ENCODE data around the gene HK1.

Gene HK1

DNA sequence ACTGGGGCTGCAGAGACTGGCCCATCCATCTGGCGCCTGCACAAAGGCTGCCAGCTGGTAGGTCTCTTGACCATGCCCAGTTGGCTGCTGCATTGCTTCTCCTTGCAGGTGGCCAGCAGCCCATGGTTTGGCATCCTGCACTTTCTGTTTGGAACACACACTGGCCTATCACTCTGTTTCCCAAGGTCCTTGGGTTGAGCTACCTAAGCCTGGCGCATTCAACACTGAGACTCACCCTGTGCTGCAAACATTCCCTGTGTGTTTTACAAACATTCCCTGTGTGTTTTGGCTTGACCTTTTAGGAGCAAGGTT lies 83.0 kb downstream of the HK1 start:
- TF ChIP-seq, protein P1, sequence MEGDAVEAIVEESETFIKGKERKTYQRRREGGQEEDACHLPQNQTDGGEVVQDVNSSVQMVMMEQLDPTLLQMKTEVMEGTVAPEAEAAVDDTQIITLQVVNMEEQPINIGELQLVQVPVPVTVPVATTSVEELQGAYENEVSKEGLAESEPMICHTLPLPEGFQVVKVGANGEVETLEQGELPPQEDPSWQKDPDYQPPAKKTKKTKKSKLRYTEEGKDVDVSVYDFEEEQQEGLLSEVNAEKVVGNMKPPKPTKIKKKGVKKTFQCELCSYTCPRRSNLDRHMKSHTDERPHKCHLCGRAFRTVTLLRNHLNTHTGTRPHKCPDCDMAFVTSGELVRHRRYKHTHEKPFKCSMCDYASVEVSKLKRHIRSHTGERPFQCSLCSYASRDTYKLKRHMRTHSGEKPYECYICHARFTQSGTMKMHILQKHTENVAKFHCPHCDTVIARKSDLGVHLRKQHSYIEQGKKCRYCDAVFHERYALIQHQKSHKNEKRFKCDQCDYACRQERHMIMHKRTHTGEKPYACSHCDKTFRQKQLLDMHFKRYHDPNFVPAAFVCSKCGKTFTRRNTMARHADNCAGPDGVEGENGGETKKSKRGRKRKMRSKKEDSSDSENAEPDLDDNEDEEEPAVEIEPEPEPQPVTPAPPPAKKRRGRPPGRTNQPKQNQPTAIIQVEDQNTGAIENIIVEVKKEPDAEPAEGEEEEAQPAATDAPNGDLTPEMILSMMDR (IDR thresholded peaks at IDR 0.05; ENCODE audit: insufficient read depth, low read length, poor library complexity, severe bottlenecking), result no peak
- DNase-seq (ENCODE audit: extremely low read depth, insufficient read length), result no peak
- no peak overlapping the region for H3K4me3 ChIP-seq (replicated peaks; ENCODE audit: low read depth, low read length)
- no peaks in the 10 kb centered on the region for H3K27me3 ChIP-seq (replicated peaks; ENCODE audit: control insufficient read depth, insufficient read depth, low read length)
- H3K36me3 ChIP-seq (ENCODE audit: control insufficient read depth, insufficient read depth, low read length), result peaks cover 13% of the 10 kb centered on the region

DNA sequence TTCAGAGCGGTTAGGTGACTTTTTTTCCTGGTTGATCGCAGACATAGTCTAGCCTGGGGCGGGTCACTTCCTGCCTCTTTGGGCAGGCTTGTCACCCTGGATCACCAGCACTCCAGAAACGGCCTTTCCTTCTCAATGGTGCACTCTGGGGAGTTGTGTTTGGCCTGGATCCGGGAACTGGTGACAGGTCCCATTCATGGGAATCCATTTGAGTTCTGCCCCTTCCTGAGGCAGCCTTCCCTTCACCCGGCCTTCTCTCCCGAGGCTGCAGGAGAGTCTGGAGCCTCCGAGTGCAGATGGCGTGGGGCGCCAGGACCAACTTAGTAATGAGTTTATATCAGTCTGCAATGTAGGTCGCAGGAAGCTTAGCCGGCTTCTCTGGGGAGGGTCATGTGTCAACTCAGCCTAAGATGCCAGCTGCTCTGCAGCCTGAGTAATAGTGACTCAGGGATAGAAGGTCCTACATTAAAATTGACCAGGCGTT lies 84.2 kb downstream of the HK1 start:
- DNase-seq (ENCODE audit: extremely low read depth, insufficient read length), result no peak
- TF ChIP-seq, protein P1 (IDR thresholded peaks at IDR 0.05; ENCODE audit: insufficient read depth, low read length, poor library complexity, severe bottlenecking), result no peak
- Histone ChIP-seq H3K27me3 (replicated peaks; ENCODE audit: control insufficient read depth, insufficient read depth, low read length) (no peaks in the 10 kb centered on the region), H3K36me3 (ENCODE audit: control insufficient read depth, insufficient read depth, low read length) (peaks cover 21% of the 10 kb centered on the region), H3K4me3 (replicated peaks; ENCODE audit: low read depth, low read length) (no peak overlapping the region)

DNA sequence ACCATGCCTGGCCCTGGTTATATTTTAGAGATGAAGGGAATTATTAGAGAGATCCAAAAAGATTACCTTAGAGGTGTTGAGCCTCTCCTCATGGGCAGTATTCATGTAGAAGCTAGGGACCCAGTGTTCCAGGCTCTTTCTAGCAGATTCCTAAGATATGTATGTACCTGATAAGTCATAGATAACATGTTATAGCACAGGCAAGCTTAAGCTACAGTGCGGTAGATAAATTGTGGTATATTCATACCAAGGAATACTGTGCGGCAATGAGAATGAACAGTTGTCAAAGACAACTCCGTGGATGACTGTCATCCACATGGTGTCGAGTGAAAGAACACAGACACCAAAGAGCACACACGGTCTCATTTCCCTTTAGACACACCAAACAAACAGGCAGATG lies 85.4 kb downstream of the HK1 start:
- H3K27me3 ChIP-seq (replicated peaks; ENCODE audit: control insufficient read depth, insufficient read depth, low read length), result no peaks in the 10 kb centered on the region
- peaks cover 26% of the 10 kb centered on the region for H3K36me3 ChIP-seq (ENCODE audit: control insufficient read depth, insufficient read depth, low read length)
- TF ChIP-seq, protein P1 (IDR thresholded peaks at IDR 0.05; ENCODE audit: insufficient read depth, low read length, poor library complexity, severe bottlenecking), result no peak
- DNase-seq (ENCODE audit: extremely low read depth, insufficient read length), result no peak
- H3K4me3 ChIP-seq (replicated peaks; ENCODE audit: low read depth, low read length), result no peak overlapping the region

DNA sequence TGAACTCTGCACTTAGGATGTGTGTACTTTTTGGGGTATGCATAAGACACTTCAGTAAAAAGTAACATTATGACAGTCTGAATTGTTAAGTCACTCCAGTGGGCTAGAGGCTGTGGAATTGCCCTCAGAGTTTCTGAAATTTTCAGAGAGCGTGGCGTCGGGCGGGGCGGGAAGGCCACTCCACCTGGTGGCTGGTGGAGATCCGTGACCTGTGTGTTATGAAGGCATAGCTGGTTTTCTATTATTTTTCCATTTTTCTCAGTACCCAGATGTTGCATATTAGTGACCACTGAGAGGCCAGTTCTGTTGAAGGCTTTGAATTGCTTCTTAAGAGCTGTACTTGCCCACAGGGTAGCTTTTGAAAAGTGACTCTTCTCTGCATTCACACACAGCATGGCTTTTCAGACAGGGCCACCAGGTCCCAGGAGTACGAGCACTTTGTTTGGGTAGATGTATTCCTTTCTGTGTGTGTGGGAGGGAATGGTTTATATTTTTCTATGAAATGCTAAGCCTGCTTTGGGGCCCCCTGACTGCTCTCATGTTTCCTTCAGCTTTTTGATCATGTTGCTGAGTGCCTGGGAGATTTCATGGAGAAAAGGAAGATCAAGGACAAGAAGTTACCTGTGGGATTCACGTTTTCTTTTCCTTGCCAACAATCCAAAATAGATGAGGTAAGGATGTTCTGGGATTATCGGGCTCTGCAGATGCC lies 86.1 kb downstream of the HK1 start:
- TF ChIP-seq, protein P1 (IDR thresholded peaks at IDR 0.05; ENCODE audit: insufficient read depth, low read length, poor library complexity, severe bottlenecking), result no peak
- Histone ChIP-seq H3K36me3 (ENCODE audit: control insufficient read depth, insufficient read depth, low read length) (peaks cover 31% of the 10 kb centered on the region), H3K4me3 (replicated peaks; ENCODE audit: low read depth, low read length) (no peak overlapping the region), H3K27me3 (replicated peaks; ENCODE audit: control insufficient read depth, insufficient read depth, low read length) (no peaks in the 10 kb centered on the region)
- no peak for DNase-seq (ENCODE audit: extremely low read depth, insufficient read length)

DNA sequence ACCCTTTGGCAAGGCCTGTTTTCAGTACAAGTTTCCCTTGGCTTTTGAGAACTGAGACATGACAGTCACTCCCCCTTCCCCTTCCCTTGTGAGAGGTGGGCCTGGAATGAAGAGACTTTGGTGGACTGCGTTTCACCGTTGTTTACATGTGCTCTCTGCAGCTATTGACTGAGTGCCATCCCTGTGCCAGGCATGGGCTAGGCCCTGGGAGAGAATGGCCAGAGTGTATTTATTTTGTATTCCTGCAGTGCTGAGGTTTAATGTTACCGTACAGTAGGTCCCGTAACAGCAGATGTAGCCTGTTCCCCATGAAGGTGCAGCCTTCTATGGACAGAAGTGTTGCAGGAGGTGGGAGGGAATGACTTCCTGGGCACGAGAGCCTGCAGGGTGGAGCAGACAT lies 88.4 kb downstream of the HK1 start:
- no peaks in the 10 kb centered on the region for H3K27me3 ChIP-seq (replicated peaks; ENCODE audit: control insufficient read depth, insufficient read depth, low read length)
- peaks cover 22% of the 10 kb centered on the region for H3K36me3 ChIP-seq (ENCODE audit: control insufficient read depth, insufficient read depth, low read length)
- TF ChIP-seq, protein P1 (IDR thresholded peaks at IDR 0.05; ENCODE audit: insufficient read depth, low read length, poor library complexity, severe bottlenecking), result no peak
- DNase-seq (ENCODE audit: extremely low read depth, insufficient read length), result no peak
- H3K4me3 ChIP-seq (replicated peaks; ENCODE audit: low read depth, low read length), result no peak overlapping the region

DNA sequence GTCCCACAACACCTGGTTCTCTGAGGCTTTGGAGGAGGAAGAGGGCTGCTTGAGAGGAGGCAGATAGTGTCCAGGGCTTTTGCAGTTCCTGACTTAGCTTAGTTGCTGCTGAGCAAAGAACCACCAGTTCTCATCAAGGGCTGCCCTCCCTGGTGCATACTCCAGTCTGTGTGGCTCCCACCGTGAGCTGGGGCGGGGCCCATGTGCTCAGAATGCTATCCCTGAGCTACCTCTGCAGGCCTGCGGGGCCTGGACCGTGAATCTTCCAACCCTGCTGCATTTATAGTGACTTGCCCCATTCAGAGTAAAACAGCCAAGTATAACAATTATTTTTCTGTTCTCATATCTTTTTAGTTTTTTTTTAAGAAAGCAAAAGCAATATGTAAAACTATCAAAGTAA lies 89.2 kb downstream of the HK1 start:
- TF ChIP-seq, protein P1 (IDR thresholded peaks at IDR 0.05; ENCODE audit: insufficient read depth, low read length, poor library complexity, severe bottlenecking), result no peak
- Histone ChIP-seq H3K27me3 (replicated peaks; ENCODE audit: control insufficient read depth, insufficient read depth, low read length) (no peaks in the 10 kb centered on the region), H3K4me3 (replicated peaks; ENCODE audit: low read depth, low read length) (no peak overlapping the region), H3K36me3 (ENCODE audit: control insufficient read depth, insufficient read depth, low read length) (peaks cover 22% of the 10 kb centered on the region)
- DNase-seq (ENCODE audit: extremely low read depth, insufficient read length), result no peak

All from GM06990 (cell line).